ENCODE data around the gene SERPINB3. TPM values are rescaled to one million over a fixed set of nuclear protein-coding genes. Genes with fewer than 3 reads are reported as not detected.
A peak's percentile ranks its signal among the peaks of the same experiment; 100 is the strongest.
"Not testable (repeated sequence)": the region's sequence is repeated elsewhere in the genome, so short reads cannot be mapped to it uniquely, and the experiment has no call there.

Gene SERPINB3
- total RNA-seq, 1 experiment from 2014 or later, result not detected

GRCh38 chr18:63648241-63648640 lies 13.5 kb downstream of the SERPINB3 start:
- no peak for DNase-seq (ENCODE audit: low spot score)

- DNase-seq (ENCODE audit: low spot score), result no peak
These were observed 14.8 kb downstream of the SERPINB3 start for GRCh38 chr18:63646936-63647335.

GRCh38 chr18:63644694-63645093 lies 17.0 kb downstream of the SERPINB3 start:
- DNase-seq (ENCODE audit: low spot score), result not testable (repeated sequence)

GRCh38 chr18:63644142-63644541 lies 17.6 kb downstream of the SERPINB3 start, which contains the start of gene SERPINB4:
SERPINB4 (minus strand) TSS chr18:63644256; CDS start chr18:63643577, 679 bp downstream.
- not testable (repeated sequence) for DNase-seq (ENCODE audit: low spot score)

- DNase-seq (ENCODE audit: low spot score), result not testable (repeated sequence)
These were observed 18.9 kb downstream of the SERPINB3 start for GRCh38 chr18:63642668-63643356.

- DNase-seq (ENCODE audit: low spot score), result not testable (repeated sequence)
These were observed 20.5 kb downstream of the SERPINB3 start for GRCh38 chr18:63641157-63641680.

GRCh38 chr18:63637703-63638102 lies 24.0 kb downstream of the SERPINB3 start:
- DNase-seq (ENCODE audit: low spot score), result no peak

- DNase-seq (ENCODE audit: low spot score), result no peak
These were observed 33.9 kb downstream of the SERPINB3 start for GRCh38 chr18:63627819-63628218.

GRCh38 chr18:63626431-63626830 lies 35.3 kb downstream of the SERPINB3 start:
- no peak for DNase-seq (ENCODE audit: low spot score)

GRCh38 chr18:63624863-63625262 lies 36.8 kb downstream of the SERPINB3 start:
- no peak for DNase-seq (ENCODE audit: low spot score)

GRCh38 chr18:63619661-63620060 lies 42.0 kb downstream of the SERPINB3 start:
- no peak for DNase-seq (ENCODE audit: low spot score)

- no peak for DNase-seq (ENCODE audit: low spot score)
These were observed 43.8 kb downstream of the SERPINB3 start for GRCh38 chr18:63617915-63618234.

GRCh38 chr18:63617049-63617914 lies 44.4 kb downstream of the SERPINB3 start:
- peak; percentile 4 for DNase-seq (ENCODE audit: low spot score)

- DNase-seq (ENCODE audit: low spot score), result no peak
These were observed 48.3 kb downstream of the SERPINB3 start for GRCh38 chr18:63613420-63613819.

GRCh38 chr18:63606526-63606925 lies 55.2 kb downstream of the SERPINB3 start:
- no peak for DNase-seq (ENCODE audit: low spot score)

Other genes starting within 250 kb of the SERPINB3 start
- 16.0 and 16.7 TPM in 2 replicates for gene VPS4B, start 239.4 kb downstream of the SERPINB3 start, total RNA-seq (2014; rRNA removed; shearing (Covaris generic))
- gene SERPINB5, start 184.9 kb downstream of the SERPINB3 start, total RNA-seq (2014; rRNA removed; shearing (Covaris generic)), result 12.9 and 13.4 TPM in 2 replicates
- not detected in 2 replicates for gene SERPINB12, start 119.5 kb downstream of the SERPINB3 start, total RNA-seq (2014; rRNA removed; shearing (Covaris generic))
- not detected in 2 replicates for gene SERPINB13, start 74.5 kb downstream of the SERPINB3 start, total RNA-seq (2014; rRNA removed; shearing (Covaris generic))
- gene SERPINB4, start 17.6 kb downstream of the SERPINB3 start, total RNA-seq (2014; rRNA removed; shearing (Covaris generic)), result not detected in 2 replicates
- gene SERPINB11, start 41.1 kb upstream of the SERPINB3 start, total RNA-seq (2014; rRNA removed; shearing (Covaris generic)), result not detected in 2 replicates
- gene SERPINB7, start 113.5 kb upstream of the SERPINB3 start, total RNA-seq (2014; rRNA removed; shearing (Covaris generic)), result 0.16 TPM in 1 of 2 replicates, not detected in the other
- not detected in 2 replicates for gene SERPINB2, start 225.8 kb upstream of the SERPINB3 start, total RNA-seq (2014; rRNA removed; shearing (Covaris generic))
- gene SERPINB10, start 246.1 kb upstream of the SERPINB3 start, total RNA-seq (2014; rRNA removed; shearing (Covaris generic)), result not detected in 2 replicates

All from HT-29 (cell line).